MG63 (cell line): ENCODE data around the gene TREH. TPM values are rescaled to one million over a fixed set of nuclear protein-coding genes. Genes with fewer than 3 reads are reported as not detected.
"Not testable (repeated sequence)": the region's sequence is repeated elsewhere in the genome, so short reads cannot be mapped to it uniquely, and the experiment has no call there.

Experiments
- DNase-seq: peaks from one replicate; pipeline ENCODE4 v3.0.0-alpha.2; 2020
- H3K27me3 ChIP-seq: fragments of 250-450 bp; sonication (Bioruptor Pico); 2 replicates; pipeline ENCODE4 v1.5.1; 2020; ENCODE audit warnings: mild to moderate bottlenecking, moderate library complexity
- H3K36me3 ChIP-seq: fragments of 250-450 bp; sonication (Bioruptor Pico); 2 replicates; pipeline ENCODE4 v1.5.1; 2020; ENCODE audit warnings: mild to moderate bottlenecking, moderate library complexity
- H3K4me3 ChIP-seq: fragments of 250-450 bp; sonication (Bioruptor Pico); 2 replicates; pipeline ENCODE4 v1.5.1; 2020; ENCODE audit warnings: mild to moderate bottlenecking, moderate library complexity
- H3K9me3 ChIP-seq: fragments of 250-450 bp; sonication (Bioruptor Pico); 2 replicates; pipeline ENCODE4 v1.5.1; 2020; ENCODE audit warnings: mild to moderate bottlenecking, moderate library complexity
- total RNA-seq: library from RNA; depleted of rRNA; stranded (reverse); fragments of >200 nt; shearing (Covaris generic); gene quantifications from 2 replicates; pipeline ENCODE4 v1.2.3, GENCODE V29; 2014; ENCODE audit warnings: low replicate concordance

Gene TREH
- total RNA-seq, 1 experiment from 2014 or later: not detected

- not testable (repeated sequence) for H3K9me3 ChIP-seq
These were observed 3.5 kb upstream of the TREH start for GRCh38 chr11:118682939-118683338.

GRCh38 chr11:118682372-118682771 is 2.9 kb upstream of the TREH start:
- Histone ChIP-seq H3K36me3 (no peaks in the 10 kb centered on the region), H3K27me3 (no peaks in the 10 kb centered on the region), H3K4me3 (no peak overlapping the region), H3K9me3 (no peaks in the 10 kb centered on the region)
- no peak for DNase-seq

More at GRCh38 chr11:118682939-118683338, 3.5 kb upstream of the TREH start:
- not testable (repeated sequence) for DNase-seq, H3K36me3 ChIP-seq, H3K4me3 ChIP-seq, H3K27me3 ChIP-seq

GRCh38 chr11:118678908-118679307 is 542 bp downstream of the TREH start:
- not testable (repeated sequence) for DNase-seq, H3K9me3 ChIP-seq, H3K4me3 ChIP-seq, H3K36me3 ChIP-seq, H3K27me3 ChIP-seq

GRCh38 chr11:118677977-118678376 is 1.5 kb downstream of the TREH start:
- Histone ChIP-seq H3K27me3 (no peaks in the 10 kb centered on the region), H3K9me3 (no peaks in the 10 kb centered on the region), H3K4me3 (no peak overlapping the region), H3K36me3 (no peaks in the 10 kb centered on the region)
- no peak for DNase-seq

GRCh38 chr11:118674082-118674435 is 5.4 kb downstream of the TREH start:
- H3K9me3 ChIP-seq: no peaks in the 10 kb centered on the region
- H3K27me3 ChIP-seq: no peaks in the 10 kb centered on the region; the same call in 1 of the 2 replicates
- H3K4me3 ChIP-seq: no peak overlapping the region
- DNase-seq: no peak
- no peaks in the 10 kb centered on the region for H3K36me3 ChIP-seq

GRCh38 chr11:118673361-118674081 is 5.9 kb downstream of the TREH start:
- Histone ChIP-seq H3K36me3 (no peaks in the 10 kb centered on the region), H3K27me3 (no peaks in the 10 kb centered on the region; the same call in 1 of the 2 replicates), H3K9me3 (no peaks in the 10 kb centered on the region), H3K4me3 (no peak overlapping the region)
- DNase-seq: no peak

- no peaks in the 10 kb centered on the region for H3K9me3 ChIP-seq
- DNase-seq: no peak
- H3K4me3 ChIP-seq: no peak overlapping the region
- no peaks in the 10 kb centered on the region for H3K36me3 ChIP-seq
- no peaks in the 10 kb centered on the region; the same call in 1 of the 2 replicates for H3K27me3 ChIP-seq
These were observed 6.6 kb downstream of the TREH start for GRCh38 chr11:118672846-118673245.

GRCh38 chr11:118671254-118671653 is 8.2 kb downstream of the TREH start:
- no peaks in the 10 kb centered on the region for H3K9me3 ChIP-seq
- H3K27me3 ChIP-seq: no peaks in the 10 kb centered on the region; the same call in 1 of the 2 replicates
- no peak overlapping the region for H3K4me3 ChIP-seq
- DNase-seq: no peak
- H3K36me3 ChIP-seq: no peaks in the 10 kb centered on the region

GRCh38 chr11:118670063-118670462 is 9.4 kb downstream of the TREH start:
- Histone ChIP-seq H3K9me3 (no peaks in the 10 kb centered on the region), H3K4me3 (no peak overlapping the region), H3K36me3 (no peaks in the 10 kb centered on the region), H3K27me3 (no peaks in the 10 kb centered on the region; the same call in 1 of the 2 replicates)
- no peak for DNase-seq

- Histone ChIP-seq H3K36me3 (no peaks in the 10 kb centered on the region), H3K27me3 (no peaks in the 10 kb centered on the region; the same call in 1 of the 2 replicates), H3K9me3 (no peaks in the 10 kb centered on the region), H3K4me3 (no peak overlapping the region)
- DNase-seq: no peak
These were observed 13.1 kb downstream of the TREH start for GRCh38 chr11:118666371-118666770.

GRCh38 chr11:118663902-118664301 is 15.5 kb downstream of the TREH start:
- Histone ChIP-seq H3K4me3 (no peak overlapping the region), H3K36me3 (no peaks in the 10 kb centered on the region), H3K27me3 (no peaks in the 10 kb centered on the region), H3K9me3 (no peaks in the 10 kb centered on the region)
- DNase-seq: no peak

- Histone ChIP-seq H3K9me3 (no peaks in the 10 kb centered on the region), H3K36me3 (no peaks in the 10 kb centered on the region), H3K4me3 (no peak overlapping the region), H3K27me3 (no peaks in the 10 kb centered on the region)
- no peak for DNase-seq
These were observed 16.1 kb downstream of the TREH start for GRCh38 chr11:118663381-118663780.

- H3K9me3 ChIP-seq: no peaks in the 10 kb centered on the region
- no peak for DNase-seq
- no peaks in the 10 kb centered on the region for H3K27me3 ChIP-seq
These were observed 16.8 kb downstream of the TREH start for GRCh38 chr11:118662401-118663271.

GRCh38 chr11:118661425-118662301 is 17.8 kb downstream of the TREH start:
- H3K9me3 ChIP-seq: no peaks in the 10 kb centered on the region
- no peaks in the 10 kb centered on the region; the same call in 1 of the 2 replicates for H3K36me3 ChIP-seq
- H3K4me3 ChIP-seq: no peak overlapping the region
- DNase-seq: no peak
- no peaks in the 10 kb centered on the region for H3K27me3 ChIP-seq

More at GRCh38 chr11:118662401-118663271, 16.8 kb downstream of the TREH start:
- Histone ChIP-seq H3K4me3 (no peak overlapping the region), H3K36me3 (no peaks in the 10 kb centered on the region)

- Histone ChIP-seq H3K9me3 (no peaks in the 10 kb centered on the region), H3K27me3 (no peaks in the 10 kb centered on the region), H3K36me3 (peaks cover 4% of the 10 kb centered on the region), H3K4me3 (no peak overlapping the region)
- DNase-seq: no peak
These were observed 18.6 kb downstream of the TREH start for GRCh38 chr11:118660681-118661424.
